Suprapubic skin (tissue), 4 donors: ENCODE measurements around the gene ALDH7A1.

Source experiments
- POLR2A ChIP-seq, 2 donors: fragments of 450-650 bp; IDR thresholded peaks; one replicate each; pipeline ENCODE4 v1.6.1; 2017; ENCODE audit warnings: antibody characterized with exemption in 2 of 2, mild to moderate bottlenecking in 2 of 2, moderate library complexity in 2 of 2
- POLR2AphosphoS5 ChIP-seq, 3 donors: sonication (generic); formaldehyde crosslinking; IDR thresholded peaks; one replicate each; pipeline ENCODE4 v1.6.1; 2017; ENCODE audit warnings: antibody characterized with exemption in 3 of 3
- TF ChIP-seq, protein P1 (sequence below), 2 donors: fragments of 200-600 bp in 1 of 2; fragments of 450-650 bp in 1 of 2; sonication (generic) in 1 of 2; IDR thresholded peaks; one replicate each; pipeline ENCODE4 v1.5.1; 2016 to 2019; ENCODE audit warnings: antibody characterized with exemption in 2 of 2, mild to moderate bottlenecking in 1 of 2, moderate library complexity in 1 of 2

DNA sequence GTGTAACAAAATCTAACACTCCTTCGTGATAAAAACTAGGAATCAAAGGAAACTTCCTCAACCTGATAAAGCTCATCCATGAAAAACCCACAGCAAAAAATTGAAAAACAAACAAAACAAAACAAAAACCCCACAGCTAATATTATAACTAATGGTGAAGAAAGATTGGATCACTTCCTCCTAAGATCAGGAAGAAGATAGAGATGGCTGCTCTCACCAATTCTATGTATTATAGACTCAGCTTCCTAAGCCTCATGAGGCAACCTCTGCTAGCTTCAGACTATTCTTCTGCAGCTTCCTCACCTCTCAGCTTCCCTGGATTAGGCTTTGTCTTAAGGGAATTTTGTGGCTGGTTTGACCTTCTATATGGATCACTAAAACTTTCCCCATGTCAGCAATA lies 45.8 kb upstream of the ALDH7A1 start:
- TF ChIP-seq POLR2AphosphoS5 (IDR thresholded peaks at IDR 0.05): no peak
- TF ChIP-seq, protein P1, sequence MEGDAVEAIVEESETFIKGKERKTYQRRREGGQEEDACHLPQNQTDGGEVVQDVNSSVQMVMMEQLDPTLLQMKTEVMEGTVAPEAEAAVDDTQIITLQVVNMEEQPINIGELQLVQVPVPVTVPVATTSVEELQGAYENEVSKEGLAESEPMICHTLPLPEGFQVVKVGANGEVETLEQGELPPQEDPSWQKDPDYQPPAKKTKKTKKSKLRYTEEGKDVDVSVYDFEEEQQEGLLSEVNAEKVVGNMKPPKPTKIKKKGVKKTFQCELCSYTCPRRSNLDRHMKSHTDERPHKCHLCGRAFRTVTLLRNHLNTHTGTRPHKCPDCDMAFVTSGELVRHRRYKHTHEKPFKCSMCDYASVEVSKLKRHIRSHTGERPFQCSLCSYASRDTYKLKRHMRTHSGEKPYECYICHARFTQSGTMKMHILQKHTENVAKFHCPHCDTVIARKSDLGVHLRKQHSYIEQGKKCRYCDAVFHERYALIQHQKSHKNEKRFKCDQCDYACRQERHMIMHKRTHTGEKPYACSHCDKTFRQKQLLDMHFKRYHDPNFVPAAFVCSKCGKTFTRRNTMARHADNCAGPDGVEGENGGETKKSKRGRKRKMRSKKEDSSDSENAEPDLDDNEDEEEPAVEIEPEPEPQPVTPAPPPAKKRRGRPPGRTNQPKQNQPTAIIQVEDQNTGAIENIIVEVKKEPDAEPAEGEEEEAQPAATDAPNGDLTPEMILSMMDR (IDR thresholded peaks at IDR 0.05): no peak
- TF ChIP-seq POLR2A (IDR thresholded peaks at IDR 0.05): no peak
